GM12801 (cell line): ENCODE data around the gene PLA2G2C.

Source experiments
- CTCF ChIP-seq: IDR thresholded peaks from one replicate; pipeline ENCODE4 v1.5.1; 2011; ENCODE audit warnings: control low read depth; ENCODE audit not compliant: insufficient read length; ENCODE audit errors: extremely low read depth

Gene PLA2G2C

GRCh38 chr1:20224546-20224945, 38.2 kb upstream of the PLA2G2C start:
- no peak for TF ChIP-seq CTCF

GRCh38 chr1:20223551-20224419, 37.5 kb upstream of the PLA2G2C start:
- TF ChIP-seq CTCF: no peak

GRCh38 chr1:20223106-20223505, 36.8 kb upstream of the PLA2G2C start:
- no peak for TF ChIP-seq CTCF

- TF ChIP-seq CTCF: no peak
Observed at GRCh38 chr1:20220036-20220435, 33.7 kb upstream of the PLA2G2C start.

GRCh38 chr1:20216574-20216973, 30.3 kb upstream of the PLA2G2C start:
- no peak for TF ChIP-seq CTCF

GRCh38 chr1:20215716-20216115, 29.4 kb upstream of the PLA2G2C start:
- TF ChIP-seq CTCF: no peak

- TF ChIP-seq CTCF: no peak
Observed at GRCh38 chr1:20212685-20213331, 26.5 kb upstream of the PLA2G2C start.
